BLaER1 treated with 17β-estradiol and CSF1 and Interleukin-3, amounts not matched to agents 10 nM and 100 nM (cell line): ENCODE data around the gene SMIM11.
"Not testable (repeated sequence)": the region's sequence is repeated elsewhere in the genome, so short reads cannot be mapped to it uniquely, and the experiment has no call there.

ENCODE experiments used
- H3K27ac ChIP-seq, 11 experiments: shearing (Covaris generic); formaldehyde crosslinking; 2 replicates each; pipeline ENCODE4 v1.8.1; 2022
- H3K27me3 ChIP-seq, 11 experiments: shearing (Covaris generic); formaldehyde crosslinking; 2 replicates each; pipeline ENCODE4 v1.8.1; 2022
- H3K36me3 ChIP-seq, 11 experiments: shearing (Covaris generic); formaldehyde crosslinking; 2 replicates each; pipeline ENCODE4 v1.8.1; 2022
- H3K4me1 ChIP-seq, 10 experiments: shearing (Covaris generic); formaldehyde crosslinking; 2 replicates each; pipeline ENCODE4 v1.8.1; 2022
- H3K4me2 ChIP-seq, 11 experiments: shearing (Covaris generic); formaldehyde crosslinking; 2 replicates each; pipeline ENCODE4 v1.8.1; 2022
- H3K4me3 ChIP-seq, 10 experiments: shearing (Covaris generic); formaldehyde crosslinking; 2 replicates each; pipeline ENCODE4 v1.8.1; 2022
- H3K9ac ChIP-seq, 11 experiments: shearing (Covaris generic); formaldehyde crosslinking; 2 replicates each; pipeline ENCODE4 v1.8.1; 2022
- H3K9me3 ChIP-seq, 11 experiments: shearing (Covaris generic); formaldehyde crosslinking; replicated peaks in 1 of 11; 2 replicates each; pipeline ENCODE4 v1.8.1; 2022
- H4K20me1 ChIP-seq, 11 experiments: shearing (Covaris generic); formaldehyde crosslinking; 2 replicates each; pipeline ENCODE4 v1.8.1; 2022
- Cebpa-rat ChIP-seq, 11 experiments: shearing (Covaris generic); IDR thresholded peaks; 2 replicates each; pipeline ENCODE4 v1.8.1; 2022

Gene SMIM11

GRCh38 chr21:34374940-34375618 lies at the start of gene SMIM11:
TSS of gene SMIM11 (plus strand) at chr21:34375507. CDS start at chr21:34379505, 3,998 bp downstream.
- H3K27me3 ChIP-seq, H4K20me1 ChIP-seq, H3K4me3 ChIP-seq, H3K9ac ChIP-seq, H3K36me3 ChIP-seq, H3K27ac ChIP-seq, H3K4me2 ChIP-seq, H3K9me3 ChIP-seq: not testable (repeated sequence)
- H3K4me1 ChIP-seq: peaks cover 0 to 15% (median 2%) of the 10 kb centered on the region in 10 experiments; a peak in 7 of 20 replicates

- H3K27me3 ChIP-seq: no peaks in the 10 kb centered on the region
- H3K4me1 ChIP-seq: peaks cover 0 to 4% (median 0%) of the 10 kb centered on the region in 10 experiments; a peak in 2 of 20 replicates
- no peak overlapping the region for H3K27ac ChIP-seq
- no peak overlapping the region for H3K4me2 ChIP-seq
- H4K20me1 ChIP-seq: no peaks in the 10 kb centered on the region
- H3K9ac ChIP-seq: no peak overlapping the region
- no peak overlapping the region for H3K4me3 ChIP-seq
- H3K9me3 ChIP-seq: peaks cover 13 to 26% (median 16%) of the 10 kb centered on the region in 11 experiments
- no peak for TF ChIP-seq Cebpa-rat (IDR thresholded peaks at IDR 0.05)
- H3K36me3 ChIP-seq: no peaks in the 10 kb centered on the region
Measured at GRCh38 chr21:34330055-34330454, 45.3 kb upstream of the SMIM11 start.

- H3K9me3 ChIP-seq: peaks cover 13 to 26% (median 16%) of the 10 kb centered on the region in 11 experiments
- peaks cover 0 to 7% (median 0%) of the 10 kb centered on the region in 10 experiments; a peak in 5 of 20 replicates for H3K4me1 ChIP-seq
- no peak overlapping the region for H3K4me2 ChIP-seq
- no peaks in the 10 kb centered on the region for H4K20me1 ChIP-seq
- H3K4me3 ChIP-seq: no peak overlapping the region
- H3K36me3 ChIP-seq: no peaks in the 10 kb centered on the region
- no peak overlapping the region for H3K9ac ChIP-seq
- TF ChIP-seq Cebpa-rat (IDR thresholded peaks at IDR 0.05): no peak
- no peak overlapping the region for H3K27ac ChIP-seq
- H3K27me3 ChIP-seq: no peaks in the 10 kb centered on the region
Measured at GRCh38 chr21:34331726-34332125, 43.6 kb upstream of the SMIM11 start.

- Histone ChIP-seq H3K27me3 (no peaks in the 10 kb centered on the region), H3K9me3 (peaks cover 13 to 26% (median 16%) of the 10 kb centered on the region in 11 experiments), H3K36me3 (no peaks in the 10 kb centered on the region), H3K4me3 (no peak overlapping the region), H3K4me2 (no peak overlapping the region), H3K9ac (no peak overlapping the region), H4K20me1 (no peaks in the 10 kb centered on the region), H3K27ac (no peak overlapping the region), H3K4me1 (peaks cover 0 to 7% (median 0%) of the 10 kb centered on the region in 10 experiments; a peak in 5 of 20 replicates)
- TF ChIP-seq Cebpa-rat (IDR thresholded peaks at IDR 0.05): no peak
Measured at GRCh38 chr21:34332347-34332746, 43.0 kb upstream of the SMIM11 start.

- Histone ChIP-seq H3K27me3 (no peaks in the 10 kb centered on the region), H3K4me1 (peaks cover 0 to 7% (median 0%) of the 10 kb centered on the region in 10 experiments; a peak in 7 of 20 replicates), H3K9ac (no peak overlapping the region), H3K36me3 (no peaks in the 10 kb centered on the region), H3K9me3 (peaks cover 13 to 24% (median 16%) of the 10 kb centered on the region in 11 experiments), H3K4me3 (no peak overlapping the region), H3K4me2 (no peak overlapping the region), H4K20me1 (no peaks in the 10 kb centered on the region), H3K27ac (no peak overlapping the region)
- no peak for TF ChIP-seq Cebpa-rat (IDR thresholded peaks at IDR 0.05)
Measured at GRCh38 chr21:34333121-34333739, 42.1 kb upstream of the SMIM11 start.

GRCh38 chr21:34335316-34335715 lies 40.0 kb upstream of the SMIM11 start:
- Histone ChIP-seq H3K9ac (no peak overlapping the region), H3K4me3 (no peak overlapping the region), H3K4me2 (no peak overlapping the region), H3K27ac (no peak overlapping the region), H3K27me3 (no peaks in the 10 kb centered on the region), H3K36me3 (no peaks in the 10 kb centered on the region), H3K9me3 (peaks cover 0 to 5% (median under 1%) of the 10 kb centered on the region in 11 experiments; a peak in 10 of 22 replicates), H3K4me1 (peaks cover 0 to 7% (median 0%) of the 10 kb centered on the region in 10 experiments; a peak in 7 of 20 replicates), H4K20me1 (no peaks in the 10 kb centered on the region)
- TF ChIP-seq Cebpa-rat (IDR thresholded peaks at IDR 0.05): no peak

GRCh38 chr21:34336245-34336644 lies 39.1 kb upstream of the SMIM11 start:
- H3K4me3 ChIP-seq: no peak overlapping the region
- no peak overlapping the region for H3K9ac ChIP-seq
- no peak for TF ChIP-seq Cebpa-rat (IDR thresholded peaks at IDR 0.05)
- H3K27ac ChIP-seq: no peak overlapping the region
- no peaks in the 10 kb centered on the region for H3K27me3 ChIP-seq
- peak overlapping the region in 1 of 11 experiments; percentile 10; a peak in 1 of 22 replicates for H3K4me2 ChIP-seq
- H4K20me1 ChIP-seq: no peaks in the 10 kb centered on the region
- H3K36me3 ChIP-seq: no peaks in the 10 kb centered on the region
- no peaks in the 10 kb centered on the region for H3K9me3 ChIP-seq
- H3K4me1 ChIP-seq: peaks cover 0 to 7% (median 0%) of the 10 kb centered on the region in 10 experiments; a peak in 7 of 20 replicates

GRCh38 chr21:34336756-34337391 lies 38.4 kb upstream of the SMIM11 start:
- Histone ChIP-seq H3K27me3 (no peaks in the 10 kb centered on the region), H3K4me3 (no peak overlapping the region), H3K4me1 (peaks cover 0 to 7% (median 0%) of the 10 kb centered on the region in 10 experiments; a peak in 7 of 20 replicates), H3K4me2 (0 out of 22 replicates have a peak overlapping the region, but pooled peaks of 1 of the 11 experiments have one; percentile 10), H3K9ac (no peak overlapping the region), H3K9me3 (no peaks in the 10 kb centered on the region), H4K20me1 (no peaks in the 10 kb centered on the region), H3K36me3 (no peaks in the 10 kb centered on the region), H3K27ac (no peak overlapping the region)
- no peak for TF ChIP-seq Cebpa-rat (IDR thresholded peaks at IDR 0.05)

GRCh38 chr21:34337741-34338140 lies 37.6 kb upstream of the SMIM11 start:
- Histone ChIP-seq H3K36me3 (no peaks in the 10 kb centered on the region), H3K4me1 (peaks cover 0 to 7% (median 0%) of the 10 kb centered on the region in 10 experiments; a peak in 7 of 20 replicates), H3K4me2 (no peak overlapping the region), H3K27me3 (no peaks in the 10 kb centered on the region), H3K9me3 (no peaks in the 10 kb centered on the region), H4K20me1 (no peaks in the 10 kb centered on the region), H3K9ac (no peak overlapping the region), H3K4me3 (no peak overlapping the region), H3K27ac (no peak overlapping the region)
- no peak for TF ChIP-seq Cebpa-rat (IDR thresholded peaks at IDR 0.05)
